Non-pigmented ciliary epithelial cell (primary cell): ENCODE data around the gene C1QTNF9.
A peak's percentile ranks its signal among the peaks of the same experiment; 100 is the strongest.
"Not testable (repeated sequence)": the region's sequence is repeated elsewhere in the genome, so short reads cannot be mapped to it uniquely, and the experiment has no call there.

Experiments
- DNase-seq: peaks from one replicate; pipeline ENCODE4 v3.0.0-alpha.2; 2010; ENCODE audit warnings: low read depth

C1QTNF9 gene

GRCh38 chr13:24309300-24309699 is at the start of gene C1QTNF9:
Gene C1QTNF9 (plus strand): TSS chr13:24309580. CDS start chr13:24316004, 6,424 bp downstream.
- not testable (repeated sequence) for DNase-seq

GRCh38 chr13:24261566-24261965 is 47.8 kb upstream of the C1QTNF9 start:
- DNase-seq = no peak

DNA sequence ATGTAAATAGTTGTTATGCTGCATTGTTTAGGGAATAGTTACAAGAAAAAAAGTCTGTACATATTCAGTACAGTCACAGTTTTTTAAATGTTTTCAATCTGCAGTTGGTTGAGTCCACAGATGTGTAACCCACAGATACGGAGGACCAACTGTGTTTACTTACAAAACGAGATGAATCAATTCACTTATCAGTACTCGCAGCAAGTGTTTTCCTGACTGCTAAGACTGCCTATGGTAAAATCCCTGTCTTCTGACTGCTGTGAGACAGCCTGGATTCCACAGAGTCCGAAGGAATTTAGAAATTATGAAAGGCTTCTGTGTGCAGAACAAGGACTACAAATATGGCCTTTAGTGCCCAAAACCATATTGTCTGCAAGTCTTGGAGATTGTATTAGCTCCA is 45.7 kb upstream of the C1QTNF9 start:
- DNase-seq = peak; percentile 49

DNA sequence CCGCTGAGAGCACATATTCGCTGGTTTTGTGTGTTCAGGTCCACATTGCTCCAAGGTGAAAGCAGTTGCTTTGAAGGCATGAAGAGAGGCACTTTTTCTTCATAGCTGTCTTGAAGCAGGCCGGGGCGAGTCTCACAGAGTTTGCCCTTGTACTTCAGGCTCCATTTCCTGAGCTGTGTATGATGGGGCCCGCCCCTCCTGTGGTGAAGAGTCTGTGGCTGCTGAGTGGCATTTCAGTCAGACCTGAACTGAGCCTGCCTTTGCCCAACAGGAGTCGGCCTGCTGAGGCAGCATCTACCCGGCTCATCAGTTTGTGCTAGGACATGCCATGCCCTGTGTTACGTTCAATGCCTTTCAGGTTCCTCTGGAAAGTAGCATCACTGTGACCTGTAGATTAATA is 44.4 kb upstream of the C1QTNF9 start:
- no peak for DNase-seq

GRCh38 chr13:24265453-24265852 is 43.9 kb upstream of the C1QTNF9 start:
- no peak for DNase-seq

GRCh38 chr13:24267274-24267673 is 42.1 kb upstream of the C1QTNF9 start:
- DNase-seq = no peak

GRCh38 chr13:24267801-24268200 is 41.6 kb upstream of the C1QTNF9 start:
- DNase-seq = no peak

DNA sequence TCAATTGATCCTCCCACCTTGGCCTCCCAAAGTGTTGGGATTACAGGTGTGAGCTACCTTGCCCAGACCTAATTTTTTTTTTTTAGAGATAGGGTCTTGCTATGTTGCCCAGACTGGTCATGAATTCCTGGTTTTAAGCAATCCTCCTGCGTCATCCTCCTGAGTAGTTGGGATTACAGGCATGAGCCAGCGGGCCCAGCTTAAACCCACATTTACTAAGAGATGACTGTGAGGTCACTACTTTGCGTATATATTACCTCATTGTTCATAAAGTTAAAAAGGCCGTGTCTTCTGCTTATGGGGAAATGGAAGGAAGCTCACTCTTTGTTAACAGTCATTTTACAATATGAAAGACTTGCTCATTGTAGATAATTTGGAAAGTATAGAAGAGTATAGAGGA is 39.6 kb upstream of the C1QTNF9 start:
- no peak for DNase-seq

DNA sequence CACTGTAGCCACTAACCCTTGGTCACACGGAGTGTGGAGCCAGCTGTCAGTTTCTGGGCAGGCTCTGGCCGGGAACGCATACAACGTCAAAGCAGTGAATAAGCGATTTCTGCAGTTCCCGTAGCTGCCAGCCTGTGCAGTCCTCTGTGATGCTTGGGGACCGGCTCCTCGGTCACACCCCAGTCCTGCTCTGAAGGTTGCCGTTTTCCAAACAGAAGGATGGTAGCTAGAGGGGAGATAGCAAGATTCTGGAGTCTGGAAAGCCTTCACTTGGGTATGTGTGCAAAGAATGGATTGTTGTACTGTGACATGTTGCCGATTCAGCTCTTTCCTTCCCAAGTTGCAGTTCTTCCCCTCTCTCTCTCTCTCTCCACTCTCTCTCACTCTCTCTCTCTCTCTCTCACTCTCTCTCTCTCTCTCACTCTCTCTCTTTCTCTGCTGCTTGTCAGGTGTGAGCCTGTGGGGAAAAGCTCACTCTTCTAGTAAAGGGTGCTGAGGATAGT is 38.7 kb upstream of the C1QTNF9 start:
- DNase-seq = peak; percentile 18

GRCh38 chr13:24271231-24271600 is 38.2 kb upstream of the C1QTNF9 start:
- no peak for DNase-seq

DNA sequence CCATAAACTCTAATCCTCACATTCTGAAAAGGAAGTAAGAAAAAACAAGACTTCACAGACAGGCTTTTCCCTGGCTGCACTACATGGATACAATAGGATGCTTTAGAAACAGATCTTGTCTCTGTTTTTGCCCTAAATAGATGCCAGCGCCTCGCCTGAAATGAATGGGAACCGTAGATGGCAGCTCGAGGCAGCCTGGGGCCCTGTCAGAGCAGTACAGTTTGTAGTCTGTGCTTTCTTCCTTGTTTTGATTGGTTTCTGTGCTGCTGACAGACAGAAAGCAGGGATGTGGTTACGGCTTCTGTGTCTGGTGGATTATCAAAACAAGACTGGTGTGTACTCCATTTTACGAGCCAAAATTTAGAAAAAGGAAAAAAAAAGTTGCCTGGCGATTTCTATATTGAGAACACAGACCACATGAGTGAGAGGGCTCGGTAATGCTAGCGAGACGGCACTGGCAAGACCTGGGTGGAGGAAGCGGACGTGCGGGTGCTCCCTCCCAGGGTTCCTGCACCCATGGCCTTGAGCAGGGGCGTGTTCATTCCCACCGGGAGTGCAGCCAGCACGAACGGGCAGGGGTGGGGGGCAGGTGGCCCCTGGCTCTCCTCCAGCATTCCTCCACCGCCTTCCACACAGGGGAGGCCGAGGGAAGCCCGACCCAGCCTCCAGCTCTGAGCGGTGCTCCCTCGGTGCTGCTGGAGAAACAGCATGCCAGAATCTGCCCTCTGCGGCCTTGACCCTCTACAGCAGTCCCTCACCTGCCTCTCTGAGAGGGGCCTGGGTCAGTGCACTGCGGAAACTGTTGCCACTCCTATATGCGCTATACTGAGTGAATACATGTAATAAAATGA is 37.6 kb upstream of the C1QTNF9 start:
- peak; percentile 18 for DNase-seq

DNA sequence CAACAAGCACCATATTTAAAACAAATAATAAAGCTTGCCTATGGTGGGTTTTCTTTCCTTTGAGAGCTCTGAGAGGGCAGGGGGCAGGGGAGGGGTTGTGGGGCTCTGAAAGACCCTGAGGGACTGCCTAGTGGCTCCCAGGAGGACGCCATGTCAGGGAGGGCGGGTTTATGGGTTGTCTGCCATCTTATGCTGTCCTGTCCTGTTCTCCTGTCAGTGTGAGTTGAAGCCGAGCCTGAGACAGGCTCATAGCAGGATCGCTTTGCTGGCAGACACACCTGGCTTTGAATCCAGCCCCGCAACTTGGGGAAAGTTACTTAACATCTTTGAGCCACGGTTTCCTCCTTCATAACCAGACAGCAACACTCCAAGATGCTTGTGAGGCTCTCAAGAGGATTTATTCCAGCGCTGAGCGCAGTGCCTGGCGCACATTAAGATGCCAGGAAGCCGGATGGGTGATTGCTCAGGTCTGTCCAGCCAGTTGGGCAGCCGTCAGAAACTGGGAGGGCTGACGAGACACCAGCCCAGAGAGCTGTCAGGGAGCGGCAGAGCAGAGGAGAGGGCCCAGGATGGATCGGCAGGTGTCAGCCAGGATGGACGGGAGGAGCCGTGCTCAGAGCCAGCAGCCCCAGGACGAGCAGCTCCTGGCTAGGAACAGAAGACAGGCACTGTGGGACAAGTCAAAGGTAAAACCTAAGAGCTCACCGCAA is 36.8 kb upstream of the C1QTNF9 start:
- DNase-seq = no peak

- no peak for DNase-seq
These were observed 35.5 kb upstream of the C1QTNF9 start for GRCh38 chr13:24273926-24274325.

DNA sequence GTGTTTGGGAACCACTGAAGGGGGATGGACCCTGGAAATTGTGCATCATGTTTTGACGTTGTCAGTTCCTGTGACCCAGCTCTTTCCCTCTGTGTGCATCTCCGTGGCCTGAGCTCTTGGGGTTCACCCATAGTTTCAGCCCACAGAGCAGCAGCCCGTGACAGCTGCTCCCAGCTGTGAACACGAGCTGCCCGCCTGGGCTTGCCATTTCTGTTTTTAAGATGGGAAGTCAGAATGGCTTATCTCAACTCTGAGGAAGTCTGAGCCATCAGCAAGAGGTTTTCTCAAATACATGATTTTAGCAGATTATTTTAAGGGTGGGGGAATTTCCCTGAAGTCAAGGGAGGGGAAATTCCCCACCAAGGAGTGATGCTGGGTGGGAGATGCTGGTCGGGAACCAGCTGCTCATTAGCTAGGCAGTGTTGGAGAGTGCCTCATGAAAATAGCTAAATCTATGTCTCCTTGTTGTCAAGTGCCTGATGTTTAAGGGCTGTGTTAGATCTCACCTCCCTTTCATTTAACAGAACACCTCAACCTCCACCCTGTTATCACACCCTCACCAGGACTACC is 34.8 kb upstream of the C1QTNF9 start:
- DNase-seq = no peak

DNA sequence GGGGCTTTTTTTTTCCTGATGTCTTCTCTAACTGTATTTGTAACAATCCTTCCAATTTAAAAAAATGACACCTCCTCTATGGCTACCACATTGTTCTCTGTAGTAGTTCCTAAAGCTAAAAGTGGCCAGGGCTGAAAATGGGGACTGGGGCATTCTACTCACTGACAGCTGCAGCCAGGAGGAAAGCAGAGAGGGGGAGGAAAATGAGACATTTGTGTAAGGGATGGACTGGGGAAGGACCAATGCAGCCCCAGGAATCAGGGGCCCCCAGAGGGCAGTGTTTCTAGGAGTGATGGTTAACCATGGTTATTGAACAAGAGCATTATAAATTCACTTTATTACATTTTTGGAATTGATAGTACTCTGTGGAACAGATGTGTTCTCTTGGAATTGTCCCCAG is 34.3 kb upstream of the C1QTNF9 start:
- DNase-seq = no peak

DNA sequence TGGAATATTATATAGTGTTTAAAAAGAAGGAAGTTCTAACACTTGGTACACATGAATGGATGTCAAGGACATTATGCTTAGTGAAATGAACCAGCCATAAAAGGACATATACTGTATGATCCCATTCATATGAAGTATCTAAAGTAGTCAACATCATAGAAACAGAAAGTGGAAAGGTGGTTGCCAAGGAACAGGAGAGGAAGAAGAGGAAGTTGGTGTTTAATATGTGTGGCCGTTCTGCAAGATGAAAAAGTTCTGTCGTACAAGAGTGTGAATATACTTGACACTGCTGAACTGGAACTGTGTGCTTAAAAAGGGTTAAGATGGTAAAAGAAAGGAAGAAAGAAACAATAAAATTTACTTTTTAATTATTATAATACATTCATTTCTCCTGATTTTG is 33.1 kb upstream of the C1QTNF9 start:
- DNase-seq = no peak

DNA sequence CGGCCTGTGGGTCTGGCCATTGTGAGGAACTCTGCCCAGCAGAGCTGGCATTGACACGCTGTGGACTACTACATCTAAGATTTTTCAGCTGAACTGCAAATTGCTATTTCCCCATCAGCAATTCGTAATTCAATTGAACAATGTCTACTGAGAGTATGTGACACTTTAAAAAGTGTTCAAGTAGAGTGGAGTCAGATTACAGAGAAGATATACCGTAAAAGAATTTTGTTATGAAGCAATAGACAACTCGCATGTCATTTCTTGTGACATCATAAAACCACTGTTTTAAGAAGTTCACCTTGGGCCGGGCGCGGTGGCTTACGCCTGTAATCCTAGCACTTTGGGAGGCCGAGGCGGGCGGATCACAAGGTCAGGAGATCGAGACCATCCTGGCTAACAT is 32.5 kb upstream of the C1QTNF9 start:
- DNase-seq = no peak

DNA sequence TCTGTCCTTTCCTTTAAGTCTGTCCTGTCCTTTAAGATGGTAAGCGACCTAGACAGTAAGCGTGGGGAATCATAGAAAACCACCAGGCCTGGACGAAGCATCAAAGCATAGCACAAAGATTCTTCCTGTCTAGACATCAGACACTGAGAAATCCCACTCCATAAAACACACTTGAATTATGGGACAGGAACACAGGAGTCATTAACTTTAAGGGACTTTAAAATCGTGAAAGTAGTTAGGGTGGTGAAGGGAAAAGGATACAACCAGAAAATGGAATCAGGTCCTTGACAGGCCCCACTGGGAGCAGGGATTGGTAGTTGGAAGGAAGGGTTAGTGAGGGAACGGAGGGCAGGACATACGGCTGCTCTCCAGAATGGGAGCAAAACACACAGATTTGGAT is 31.6 kb upstream of the C1QTNF9 start:
- no peak for DNase-seq

DNA sequence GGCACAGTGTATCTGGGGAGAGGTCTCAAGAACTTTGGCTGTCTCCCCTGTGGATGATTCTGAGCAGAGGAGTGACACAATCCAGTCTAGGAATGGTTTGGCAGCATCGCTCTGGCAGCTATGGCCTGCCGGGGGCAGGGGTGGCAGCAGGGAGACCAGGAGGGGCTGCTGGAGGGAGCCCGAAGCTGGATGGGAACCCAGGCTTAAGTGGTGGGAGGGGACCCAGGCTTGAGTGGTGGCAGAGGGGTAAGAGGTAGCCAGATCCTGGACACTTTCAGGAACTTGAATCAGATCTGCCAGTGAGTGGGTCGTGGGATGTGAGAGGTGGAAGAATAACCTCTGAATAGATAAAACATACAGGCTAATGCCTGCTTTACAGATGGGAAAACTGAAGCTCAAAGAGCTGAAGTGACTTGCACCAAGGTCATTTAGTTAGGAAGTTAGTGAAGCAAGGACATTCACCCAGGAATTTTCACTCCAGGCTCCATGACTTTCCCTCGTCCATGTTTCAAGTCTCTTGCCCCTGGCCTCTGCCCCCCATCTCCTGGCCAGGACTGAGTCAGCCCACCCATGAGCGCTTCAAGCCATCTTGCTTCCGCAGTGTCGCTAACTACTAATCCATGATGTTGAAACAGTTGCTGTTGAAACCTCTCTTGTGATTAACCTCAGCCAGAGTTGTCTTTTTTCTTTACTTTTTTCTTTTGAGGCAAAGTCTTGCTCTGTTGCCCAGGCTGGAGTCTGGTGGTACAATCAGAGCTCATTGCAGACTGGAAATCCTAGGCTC is 29.9 kb upstream of the C1QTNF9 start:
- DNase-seq = no peak

- no peak for DNase-seq
These were observed 28.7 kb upstream of the C1QTNF9 start for GRCh38 chr13:24280720-24281119.

- no peak for DNase-seq
These were observed 28.0 kb upstream of the C1QTNF9 start for GRCh38 chr13:24281188-24282008.
